Endometrial microvascular endothelial cells (primary cell): ENCODE measurements around the gene CCDC154. TPM values are rescaled to one million over a fixed set of nuclear protein-coding genes. Genes with fewer than 3 reads are reported as not detected.

ENCODE experiments used
- in situ Hi-C: cut with HindIII; loops from 2 replicates; pipeline ENCODE4 v1.10.0; 2017; ENCODE audit warnings: low sequenced_read_pairs, low pct_unique_long_range_greater_than_20kb; ENCODE audit errors: inconsistent ontology term
- total RNA-seq: library from RNA; depleted of rRNA; stranded (reverse); fragments of >200 nt; gene quantifications from one replicate; pipeline ENCODE4 v1.2.3, GENCODE V29; 2015; ENCODE audit errors: inconsistent ontology term

The CCDC154 gene
- total RNA-seq, 1 donor from 2014 or later, result not detected

- in situ Hi-C loops, result no loop called here
Observed at GRCh38 chr16:1430214-1430758, 14.1 kb downstream of the CCDC154 start.

GRCh38 chr16:1429631-1430030, 14.7 kb downstream of the CCDC154 start:
- in situ Hi-C loops, result no loop called here

GRCh38 chr16:1429012-1429411, 15.3 kb downstream of the CCDC154 start:
- in situ Hi-C loops, result no loop called here

GRCh38 chr16:1428511-1428910, 15.8 kb downstream of the CCDC154 start:
- in situ Hi-C loops, result no loop called here

GRCh38 chr16:1427473-1428461, 16.6 kb downstream of the CCDC154 start:
- in situ Hi-C loops, result no loop called here

GRCh38 chr16:1426734-1427471, 17.5 kb downstream of the CCDC154 start:
- in situ Hi-C loops, result no loop called here

- in situ Hi-C loops, result no loop called here
Observed at GRCh38 chr16:1425616-1426370, 18.6 kb downstream of the CCDC154 start.

GRCh38 chr16:1424028-1424427, 20.3 kb downstream of the CCDC154 start:
- in situ Hi-C loops, result no loop called here

GRCh38 chr16:1422076-1422475, 22.3 kb downstream of the CCDC154 start:
- in situ Hi-C loops, result no loop called here

GRCh38 chr16:1420111-1420539, 24.2 kb downstream of the CCDC154 start:
- in situ Hi-C loops, result no loop called here

- in situ Hi-C loops, result no loop called here
Observed at GRCh38 chr16:1416521-1416941, 27.8 kb downstream of the CCDC154 start.

GRCh38 chr16:1414532-1415260, 29.7 kb downstream of the CCDC154 start, which contains the start of gene UNKL:
Gene UNKL, minus strand, starts transcription at chr16:1414704. Its CDS starts 13 bp downstream, at chr16:1414691.
- in situ Hi-C loops, result no loop called here

- in situ Hi-C loops, result no loop called here
Observed at GRCh38 chr16:1413684-1414531, 30.4 kb downstream of the CCDC154 start.

GRCh38 chr16:1412847-1413246, 31.5 kb downstream of the CCDC154 start:
- in situ Hi-C loops, result no loop called here

GRCh38 chr16:1408171-1408837, 36.1 kb downstream of the CCDC154 start:
- in situ Hi-C loops, result no loop called here

- in situ Hi-C loops, result no loop called here
Observed at GRCh38 chr16:1407753-1408152, 36.6 kb downstream of the CCDC154 start.

GRCh38 chr16:1403733-1404132, 40.6 kb downstream of the CCDC154 start:
- in situ Hi-C loops, result no loop called here
